Astrocyte of the spinal cord (primary cell): Measurements from ENCODE around the gene SNX32.

Source experiments
- DNase-seq: peaks from one replicate; pipeline ENCODE4 v3.0.0; 2011; ENCODE audit warnings: low read depth, low spot score
- H3K4me3 ChIP-seq: 2 replicates; pipeline ENCODE4 v1.5.1; 2011; ENCODE audit warnings: low read depth, mild to moderate bottlenecking, low read length, moderate library complexity
- CTCF ChIP-seq: IDR thresholded peaks from 2 replicates; pipeline ENCODE4 v1.5.1; 2012; ENCODE audit warnings: low read depth, mild to moderate bottlenecking, low read length, inconsistent platforms
- in situ Hi-C: cut with HindIII; loops from 2 replicates; pipeline ENCODE4 v1.10.0; 2017; ENCODE audit warnings: low sequenced_read_pairs

Gene SNX32

GRCh38 chr11:65867284-65868071 lies 33.7 kb downstream of the SNX32 start:
- no peak for TF ChIP-seq CTCF
- in situ Hi-C loops = no loop called here
- H3K4me3 ChIP-seq = no peak overlapping the region
- DNase-seq = no peak

GRCh38 chr11:65868076-65868667 lies 34.4 kb downstream of the SNX32 start:
- no peak for DNase-seq
- no peak for TF ChIP-seq CTCF
- H3K4me3 ChIP-seq = no peak overlapping the region
- in situ Hi-C loops = no loop called here

DNA sequence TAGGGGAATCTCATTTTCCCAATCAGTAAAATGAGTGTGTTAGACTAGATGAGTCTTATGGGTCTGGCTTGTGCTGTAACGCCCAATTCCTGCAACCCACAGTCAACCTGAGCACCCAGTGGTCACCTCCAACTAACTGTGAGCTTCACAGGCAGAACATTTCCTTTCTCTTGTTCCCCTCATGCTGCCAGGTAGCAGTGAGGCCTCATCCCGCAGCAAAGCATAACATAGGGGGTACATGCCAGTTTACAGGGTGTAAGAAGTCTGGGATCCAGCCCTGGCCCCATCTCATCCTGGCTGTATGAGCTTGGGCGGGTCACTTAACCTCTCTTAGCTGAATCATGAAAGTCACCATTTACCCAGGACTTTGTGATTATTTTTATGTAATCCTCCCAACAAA lies 35.1 kb downstream of the SNX32 start:
- no peak for TF ChIP-seq CTCF
- DNase-seq = no peak
- in situ Hi-C loops = no loop called here
- H3K4me3 ChIP-seq = no peak overlapping the region

DNA sequence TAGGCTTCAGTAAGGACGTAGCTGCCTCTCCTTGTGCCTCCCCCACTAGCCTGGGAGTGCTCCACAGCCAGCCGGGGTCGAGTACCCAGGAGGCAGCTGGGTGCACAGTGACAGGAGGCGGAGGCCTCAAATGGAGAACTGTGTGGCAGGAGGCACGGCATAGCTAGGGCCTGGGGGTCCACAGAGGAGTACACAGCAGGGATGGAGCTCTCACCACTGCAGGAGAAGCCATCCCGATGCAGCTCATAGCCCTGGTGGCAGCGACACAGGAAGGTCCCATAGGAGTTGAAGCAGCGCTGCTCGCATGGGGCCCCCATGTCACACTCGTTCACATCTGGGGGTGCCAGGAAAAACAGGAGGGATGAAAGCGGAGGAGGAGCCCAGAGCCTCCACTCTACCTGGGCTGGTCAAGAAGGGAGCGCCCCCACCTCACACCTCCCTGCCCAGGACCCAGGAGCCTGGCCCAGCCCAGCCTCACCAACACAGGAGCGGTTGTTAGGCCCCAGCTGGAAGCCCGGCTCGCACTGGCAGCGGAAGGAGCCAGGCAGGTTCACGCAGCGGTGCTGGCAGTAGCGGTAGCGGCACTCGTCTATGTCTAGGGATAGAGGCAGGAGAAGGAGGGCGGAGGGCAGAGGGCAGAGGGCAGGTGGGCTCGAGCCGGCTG lies 36.0 kb downstream of the SNX32 start:
- in situ Hi-C loops = no loop called here
- no peak for TF ChIP-seq CTCF
- no peak overlapping the region for H3K4me3 ChIP-seq
- DNase-seq = no peak

DNA sequence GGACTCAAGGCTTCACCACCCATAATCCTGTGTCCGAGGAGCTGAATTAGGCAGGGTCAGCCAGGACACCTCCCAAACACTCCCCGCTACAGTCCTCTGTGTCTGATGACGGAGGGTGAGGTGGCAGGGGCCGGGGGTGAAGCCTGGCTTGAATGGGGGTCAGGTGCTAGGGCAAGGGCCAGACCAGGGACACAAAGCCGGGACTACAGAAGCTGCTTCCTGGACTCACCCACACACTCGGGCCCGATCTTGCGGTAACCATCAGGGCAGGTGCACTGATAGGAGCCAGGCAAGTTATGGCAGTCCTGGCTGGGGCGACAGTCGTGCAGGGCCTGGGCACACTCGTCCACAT lies 36.5 kb downstream of the SNX32 start:
- no peak for DNase-seq
- no peak for TF ChIP-seq CTCF
- no peak overlapping the region for H3K4me3 ChIP-seq
- in situ Hi-C loops = no loop called here

- in situ Hi-C loops = no loop called here
- no peak for DNase-seq
- peak overlapping the region; percentile 65 for H3K4me3 ChIP-seq
Measured at GRCh38 chr11:65870706-65871681, 37.2 kb downstream of the SNX32 start.

More at GRCh38 chr11:65870706-65871681, 37.2 kb downstream of the SNX32 start:
- TF ChIP-seq CTCF = no peak
